ENCODE measurements around the gene RARS2. TPM values are rescaled to one million over a fixed set of nuclear protein-coding genes. Genes with fewer than 3 reads are reported as not detected.

Gene RARS2
- total RNA-seq, 1 experiment from 2014 or later = 47.2 TPM

- H3K4me1 ChIP-seq (ENCODE audit: insufficient read depth, low read length, poor library complexity, severe bottlenecking) = no peaks in the 10 kb centered on the region
- no peak for DNase-seq (ENCODE audit: low spot score)
- H3K36me3 ChIP-seq (ENCODE audit: insufficient read depth, low read length, poor library complexity, severe bottlenecking) = peaks cover 3% of the 10 kb centered on the region
- H3K9me3 ChIP-seq (ENCODE audit: low read depth, low read length, poor library complexity, severe bottlenecking) = no peaks in the 10 kb centered on the region
- no TSS peak for BruUV-seq (replicated peaks)
- no peak overlapping the region for H3K27ac ChIP-seq (ENCODE audit: low read depth, low read length, poor library complexity, severe bottlenecking)
- ChIA-PET CTCF (no interaction called here), POLR2A (ENCODE audit: low non-redundant PET) (interaction anchor here (0.6 kb wide), 1 partner anchor 18 kb away, joined by 9 read pairs; no protein-coding TSS in a partner anchor)
- TF ChIP-seq EZH2 (IDR thresholded peaks at IDR 0.05; ENCODE audit: borderline replicate concordance, low read depth, low read length, poor library complexity, severe bottlenecking) (no peak), CTCF (conservative IDR thresholded peaks at IDR 0.05; ENCODE audit: low read depth, low read length) (no peak)
- no peak overlapping the region for H3K4me3 ChIP-seq (ENCODE audit: low read depth, low read length, poor library complexity, severe bottlenecking)
- H3K27me3 ChIP-seq (replicated peaks; ENCODE audit: insufficient read depth, low read depth, low read length, poor library complexity) = no peaks in the 10 kb centered on the region
- intact Hi-C loops (cut with micrococcal nuclease; ENCODE audit: unreplicated experiment) = no loop called here
Observed at GRCh38 chr6:87628881-87629280, 39.1 kb upstream of the RARS2 start.

GRCh38 chr6:87628424-87628823 lies 38.6 kb upstream of the RARS2 start:
- ChIA-PET CTCF (no interaction called here), POLR2A (ENCODE audit: low non-redundant PET) (no interaction called here)
- Histone ChIP-seq H3K4me3 (ENCODE audit: low read depth, low read length, poor library complexity, severe bottlenecking) (no peak overlapping the region), H3K27me3 (replicated peaks; ENCODE audit: insufficient read depth, low read depth, low read length, poor library complexity) (no peaks in the 10 kb centered on the region), H3K36me3 (ENCODE audit: insufficient read depth, low read length, poor library complexity, severe bottlenecking) (peaks cover 3% of the 10 kb centered on the region), H3K27ac (ENCODE audit: low read depth, low read length, poor library complexity, severe bottlenecking) (no peak overlapping the region), H3K9me3 (ENCODE audit: low read depth, low read length, poor library complexity, severe bottlenecking) (no peaks in the 10 kb centered on the region), H3K4me1 (ENCODE audit: insufficient read depth, low read length, poor library complexity, severe bottlenecking) (no peaks in the 10 kb centered on the region)
- no peak for DNase-seq (ENCODE audit: low spot score)
- intact Hi-C loops (cut with micrococcal nuclease; ENCODE audit: unreplicated experiment) = no loop called here
- BruUV-seq (replicated peaks) = no TSS peak
- no peak for TF ChIP-seq EZH2 (IDR thresholded peaks at IDR 0.05; ENCODE audit: borderline replicate concordance, low read depth, low read length, poor library complexity, severe bottlenecking)

- ChIA-PET POLR2A (ENCODE audit: low non-redundant PET) (no interaction called here), CTCF (no interaction called here)
- BruUV-seq (replicated peaks) = no TSS peak
- no peak for DNase-seq (ENCODE audit: low spot score)
- no peaks in the 10 kb centered on the region for H3K4me1 ChIP-seq (ENCODE audit: insufficient read depth, low read length, poor library complexity, severe bottlenecking)
- no peaks in the 10 kb centered on the region for H3K27me3 ChIP-seq (replicated peaks; ENCODE audit: insufficient read depth, low read depth, low read length, poor library complexity)
- H3K36me3 ChIP-seq (ENCODE audit: insufficient read depth, low read length, poor library complexity, severe bottlenecking) = no peaks in the 10 kb centered on the region
- intact Hi-C loops (cut with micrococcal nuclease; ENCODE audit: unreplicated experiment) = no loop called here
- no peaks in the 10 kb centered on the region for H3K9me3 ChIP-seq (ENCODE audit: low read depth, low read length, poor library complexity, severe bottlenecking)
- H3K4me3 ChIP-seq (ENCODE audit: low read depth, low read length, poor library complexity, severe bottlenecking) = no peak overlapping the region
- TF ChIP-seq EZH2 (IDR thresholded peaks at IDR 0.05; ENCODE audit: borderline replicate concordance, low read depth, low read length, poor library complexity, severe bottlenecking) (no peak), CTCF (conservative IDR thresholded peaks at IDR 0.05; ENCODE audit: low read depth, low read length) (no peak)
- no peak overlapping the region for H3K27ac ChIP-seq (ENCODE audit: low read depth, low read length, poor library complexity, severe bottlenecking)
Observed at GRCh38 chr6:87623248-87623647, 33.5 kb upstream of the RARS2 start.

GRCh38 chr6:87618531-87618930 lies 28.7 kb upstream of the RARS2 start:
- no peak for DNase-seq (ENCODE audit: low spot score)

More at GRCh38 chr6:87618531-87618930, 28.7 kb upstream of the RARS2 start:
- Histone ChIP-seq H3K27me3 (replicated peaks; ENCODE audit: insufficient read depth, low read depth, low read length, poor library complexity) (no peaks in the 10 kb centered on the region), H3K4me3 (ENCODE audit: low read depth, low read length, poor library complexity, severe bottlenecking) (no peak overlapping the region), H3K4me1 (ENCODE audit: insufficient read depth, low read length, poor library complexity, severe bottlenecking) (no peaks in the 10 kb centered on the region), H3K27ac (ENCODE audit: low read depth, low read length, poor library complexity, severe bottlenecking) (no peak overlapping the region), H3K9me3 (ENCODE audit: low read depth, low read length, poor library complexity, severe bottlenecking) (no peaks in the 10 kb centered on the region), H3K36me3 (ENCODE audit: insufficient read depth, low read length, poor library complexity, severe bottlenecking) (no peaks in the 10 kb centered on the region)
- intact Hi-C loops (cut with micrococcal nuclease; ENCODE audit: unreplicated experiment) = no loop called here
- no peak for TF ChIP-seq EZH2 (IDR thresholded peaks at IDR 0.05; ENCODE audit: borderline replicate concordance, low read depth, low read length, poor library complexity, severe bottlenecking)
- no peak for TF ChIP-seq CTCF (conservative IDR thresholded peaks at IDR 0.05; ENCODE audit: low read depth, low read length)
- CTCF ChIA-PET = no interaction called here
- POLR2A ChIA-PET (ENCODE audit: low non-redundant PET) = no interaction called here
- BruUV-seq (replicated peaks) = no TSS peak
